PFSK-1 (cell line): Measurements from ENCODE around the gene FAM76A.

Experiments
- FOXP2 ChIP-seq: optimal IDR thresholded peaks from 2 replicates; pipeline ENCODE3; 2011; ENCODE audit warnings: borderline replicate concordance, control low read depth, inconsistent platforms; ENCODE audit not compliant: insufficient read depth; ENCODE audit errors: extremely low read length, extremely low read depth
- POLR2AphosphoS5 ChIP-seq: IDR thresholded peaks from 2 replicates; pipeline ENCODE4 v1.6.1; 2012; ENCODE audit warnings: low read depth, mild to moderate bottlenecking, control low read depth, low read length, moderate library complexity
- SIN3A ChIP-seq: IDR thresholded peaks from 2 replicates; pipeline ENCODE4 v1.6.1; 2012; ENCODE audit warnings: mild to moderate bottlenecking, low read length, moderate library complexity, borderline replicate concordance; ENCODE audit not compliant: insufficient read depth
- TAF1 ChIP-seq: IDR thresholded peaks from 2 replicates; pipeline ENCODE4 v1.6.1; 2012; ENCODE audit warnings: low read length, control low read depth, borderline replicate concordance; ENCODE audit not compliant: insufficient read depth
- TF ChIP-seq, protein P1 (sequence below), 2 experiments: IDR thresholded peaks; 2 replicates each; pipeline versions ENCODE4 v1.6.1 to v1.8.0; 2011 to 2012; ENCODE audit warnings: low read depth in 2 of 2, low read length in 2 of 2, control low read depth in 1 of 2, inconsistent platforms in 1 of 2, mild to moderate bottlenecking in 1 of 2, moderate library complexity in 1 of 2; ENCODE audit not compliant: insufficient read depth in 1 of 2

FAM76A gene

DNA sequence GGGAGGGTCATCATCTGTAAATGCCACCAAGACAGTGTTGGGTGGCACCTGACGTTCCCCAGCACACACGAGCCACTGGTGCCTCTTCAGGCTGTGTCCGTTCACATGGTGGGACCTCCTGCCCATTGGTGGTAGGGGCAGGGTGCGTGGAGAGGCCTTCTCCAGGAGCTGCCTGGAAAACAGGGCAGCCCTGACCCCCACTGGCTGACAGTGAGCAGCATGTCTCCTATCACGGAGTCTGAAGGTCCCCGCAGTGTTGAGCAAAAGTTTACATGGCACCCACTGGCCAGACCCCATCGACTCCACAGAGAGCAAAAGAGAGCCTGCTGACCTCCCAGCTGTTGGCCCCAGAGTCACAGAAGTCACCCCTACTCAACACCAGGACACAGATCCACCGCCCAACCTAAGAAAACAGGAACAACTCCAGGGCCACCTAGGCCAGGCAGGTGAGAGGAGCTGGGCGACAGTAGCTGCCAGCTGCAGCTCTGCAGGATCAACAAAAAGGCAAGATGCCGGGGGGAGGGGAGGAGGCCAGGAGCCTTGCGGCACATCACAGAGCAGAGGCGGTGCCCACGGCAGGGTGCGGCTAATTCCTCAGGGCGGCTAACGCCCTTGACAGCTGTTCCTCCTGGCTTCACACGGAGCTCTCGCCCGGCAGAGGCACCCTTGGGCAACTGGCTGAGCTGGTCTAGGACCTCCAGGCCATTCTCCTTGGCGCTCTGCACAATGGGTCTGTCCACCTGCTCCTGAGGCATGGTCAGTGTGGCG, 39.4 kb upstream of the FAM76A start:
- no peak for TF ChIP-seq TAF1
- no peak for TF ChIP-seq POLR2AphosphoS5
- TF ChIP-seq SIN3A: no peak
- TF ChIP-seq, protein P1, sequence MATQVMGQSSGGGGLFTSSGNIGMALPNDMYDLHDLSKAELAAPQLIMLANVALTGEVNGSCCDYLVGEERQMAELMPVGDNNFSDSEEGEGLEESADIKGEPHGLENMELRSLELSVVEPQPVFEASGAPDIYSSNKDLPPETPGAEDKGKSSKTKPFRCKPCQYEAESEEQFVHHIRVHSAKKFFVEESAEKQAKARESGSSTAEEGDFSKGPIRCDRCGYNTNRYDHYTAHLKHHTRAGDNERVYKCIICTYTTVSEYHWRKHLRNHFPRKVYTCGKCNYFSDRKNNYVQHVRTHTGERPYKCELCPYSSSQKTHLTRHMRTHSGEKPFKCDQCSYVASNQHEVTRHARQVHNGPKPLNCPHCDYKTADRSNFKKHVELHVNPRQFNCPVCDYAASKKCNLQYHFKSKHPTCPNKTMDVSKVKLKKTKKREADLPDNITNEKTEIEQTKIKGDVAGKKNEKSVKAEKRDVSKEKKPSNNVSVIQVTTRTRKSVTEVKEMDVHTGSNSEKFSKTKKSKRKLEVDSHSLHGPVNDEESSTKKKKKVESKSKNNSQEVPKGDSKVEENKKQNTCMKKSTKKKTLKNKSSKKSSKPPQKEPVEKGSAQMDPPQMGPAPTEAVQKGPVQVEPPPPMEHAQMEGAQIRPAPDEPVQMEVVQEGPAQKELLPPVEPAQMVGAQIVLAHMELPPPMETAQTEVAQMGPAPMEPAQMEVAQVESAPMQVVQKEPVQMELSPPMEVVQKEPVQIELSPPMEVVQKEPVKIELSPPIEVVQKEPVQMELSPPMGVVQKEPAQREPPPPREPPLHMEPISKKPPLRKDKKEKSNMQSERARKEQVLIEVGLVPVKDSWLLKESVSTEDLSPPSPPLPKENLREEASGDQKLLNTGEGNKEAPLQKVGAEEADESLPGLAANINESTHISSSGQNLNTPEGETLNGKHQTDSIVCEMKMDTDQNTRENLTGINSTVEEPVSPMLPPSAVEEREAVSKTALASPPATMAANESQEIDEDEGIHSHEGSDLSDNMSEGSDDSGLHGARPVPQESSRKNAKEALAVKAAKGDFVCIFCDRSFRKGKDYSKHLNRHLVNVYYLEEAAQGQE (IDR thresholded peaks at IDR 0.05; ENCODE audit: insufficient read depth in 1 of 2, low read depth in 2 of 2, low read length in 2 of 2): no peak
- no peak for TF ChIP-seq FOXP2

DNA sequence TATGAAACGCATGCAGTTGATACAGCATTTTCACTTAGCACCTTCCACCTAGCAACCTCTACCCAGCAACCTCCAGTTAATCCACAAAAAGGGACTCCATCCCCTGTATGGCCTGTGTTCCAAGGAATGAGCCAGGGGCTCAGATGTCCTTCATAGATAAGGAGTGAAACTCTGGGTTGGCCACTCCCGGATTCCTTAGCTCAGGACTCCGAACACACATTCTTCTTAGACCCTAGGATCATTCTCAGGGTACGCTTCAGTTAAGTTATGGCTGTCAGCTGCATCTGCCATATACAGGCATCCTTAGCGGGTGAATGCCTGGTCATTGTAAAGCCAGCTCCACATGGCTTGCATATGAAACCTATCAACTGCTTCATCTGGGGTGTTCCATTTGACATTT, 37.9 kb upstream of the FAM76A start:
- TF ChIP-seq TAF1 (no peak), SIN3A (no peak), FOXP2 (no peak), POLR2AphosphoS5 (no peak)
- TF ChIP-seq, protein P1 (IDR thresholded peaks at IDR 0.05; ENCODE audit: insufficient read depth in 1 of 2, low read depth in 2 of 2, low read length in 2 of 2): no peak

DNA sequence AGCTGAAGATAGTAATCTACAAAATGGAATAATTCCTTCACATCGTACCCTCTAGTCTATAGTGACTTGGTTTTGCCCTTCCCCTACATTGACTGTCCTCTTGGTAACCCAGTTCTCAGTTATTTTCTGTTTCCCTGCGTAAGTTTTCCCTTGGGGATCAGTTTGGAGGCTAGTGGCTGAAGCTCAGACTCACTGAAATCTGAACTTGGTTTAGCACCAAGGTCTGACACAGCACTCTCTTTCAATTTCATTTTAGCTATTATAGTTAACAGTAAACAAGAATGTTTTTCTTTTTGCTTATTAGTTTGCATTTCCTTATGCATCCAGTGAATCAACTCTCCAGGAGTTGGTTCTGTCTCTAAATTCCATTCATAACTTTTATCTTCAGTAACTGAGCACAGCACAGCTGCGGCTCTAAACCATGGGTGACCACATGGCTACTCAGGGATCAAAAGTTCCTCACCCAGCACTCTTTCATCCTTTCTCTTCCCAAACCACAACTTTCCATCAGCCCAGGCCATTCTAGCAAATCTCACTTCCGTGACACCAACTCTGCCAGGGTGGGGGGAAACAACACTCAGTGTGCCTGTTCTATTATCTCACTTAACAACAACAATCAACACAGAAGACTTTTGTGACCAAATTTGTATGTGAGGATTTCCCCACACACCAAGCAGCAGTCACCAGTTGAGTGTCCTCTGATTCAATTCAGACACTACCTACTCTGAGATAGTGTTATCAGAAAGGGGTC, 36.2 kb upstream of the FAM76A start:
- TF ChIP-seq, protein P1 (IDR thresholded peaks at IDR 0.05; ENCODE audit: insufficient read depth in 1 of 2, low read depth in 2 of 2, low read length in 2 of 2): no peak
- TF ChIP-seq FOXP2 (no peak), TAF1 (no peak), POLR2AphosphoS5 (no peak), SIN3A (no peak)

DNA sequence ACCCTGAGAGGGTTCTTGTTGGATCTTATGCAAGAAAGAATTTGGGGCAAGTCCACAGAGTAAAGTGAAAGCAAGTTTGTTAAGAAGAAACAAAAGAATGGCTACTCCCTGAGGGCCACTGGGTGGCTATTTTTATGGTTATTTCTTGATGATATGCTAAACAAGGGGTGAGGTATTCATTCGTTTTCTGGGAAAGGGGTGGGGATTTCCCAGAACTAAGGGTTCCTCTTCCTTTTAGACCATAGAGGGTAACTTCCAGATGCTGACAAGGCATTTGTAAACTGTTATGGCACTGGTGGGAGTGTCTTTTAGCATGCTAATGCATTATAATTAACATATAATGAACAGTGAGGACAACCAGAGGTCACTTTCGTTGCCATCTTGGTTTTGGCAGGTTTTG, 35.6 kb upstream of the FAM76A start:
- TF ChIP-seq TAF1: no peak
- no peak for TF ChIP-seq FOXP2
- TF ChIP-seq, protein P1 (IDR thresholded peaks at IDR 0.05; ENCODE audit: insufficient read depth in 1 of 2, low read depth in 2 of 2, low read length in 2 of 2): no peak
- no peak for TF ChIP-seq SIN3A
- TF ChIP-seq POLR2AphosphoS5: no peak
